HG03066 (cell line): ENCODE measurements around the gene RABL3.
"Not testable (repeated sequence)": the region's sequence is repeated elsewhere in the genome, so short reads cannot be mapped to it uniquely, and the experiment has no call there.

Experiments used
- ATAC-seq: cut with Tn5 transposase; IDR thresholded peaks from one replicate; pipeline ENCODE4 v1.9.1; 2021; ENCODE audit warnings: low read depth; ENCODE audit not compliant: unreplicated experiment

RABL3 gene

GRCh38 chr3:120684896-120685295 lies 57.4 kb downstream of the RABL3 start:
- no peak for ATAC-seq

- no peak for ATAC-seq
Observed at GRCh38 chr3:120683671-120684301, 58.5 kb downstream of the RABL3 start.

GRCh38 chr3:120683213-120683612 lies 59.1 kb downstream of the RABL3 start:
- no peak for ATAC-seq

- ATAC-seq = no peak
Observed at GRCh38 chr3:120682095-120682681, 60.1 kb downstream of the RABL3 start, which contains the start of gene HGD. TSS of gene HGD (minus strand) at chr3:120682239. CDS start at chr3:120682111, 128 bp downstream.

- ATAC-seq = no peak
Observed at GRCh38 chr3:120681506-120682038, 60.7 kb downstream of the RABL3 start.

GRCh38 chr3:120681018-120681417 lies 61.3 kb downstream of the RABL3 start:
- ATAC-seq = no peak

- ATAC-seq = no peak
Observed at GRCh38 chr3:120680193-120680894, 62.0 kb downstream of the RABL3 start.

- no peak for ATAC-seq
Observed at GRCh38 chr3:120678984-120679383, 63.3 kb downstream of the RABL3 start.

- ATAC-seq = peak; percentile 87
Observed at GRCh38 chr3:120678331-120678947, 63.9 kb downstream of the RABL3 start.

- ATAC-seq = not testable (repeated sequence)
Observed at GRCh38 chr3:120677193-120677592, 65.1 kb downstream of the RABL3 start.

GRCh38 chr3:120673116-120673515 lies 69.2 kb downstream of the RABL3 start:
- no peak for ATAC-seq

- no peak for ATAC-seq
Observed at GRCh38 chr3:120670576-120670975, 71.7 kb downstream of the RABL3 start.

GRCh38 chr3:120664926-120665325 lies 77.4 kb downstream of the RABL3 start:
- no peak for ATAC-seq

- ATAC-seq = no peak
Observed at GRCh38 chr3:120661945-120662344, 80.4 kb downstream of the RABL3 start.

- no peak for ATAC-seq
Observed at GRCh38 chr3:120661106-120661905, 81.0 kb downstream of the RABL3 start.

GRCh38 chr3:120659834-120660233 lies 82.5 kb downstream of the RABL3 start:
- no peak for ATAC-seq

- no peak for ATAC-seq
Observed at GRCh38 chr3:120659285-120659684, 83.0 kb downstream of the RABL3 start.

- no peak for ATAC-seq
Observed at GRCh38 chr3:120652896-120653545, 89.3 kb downstream of the RABL3 start.

- ATAC-seq = no peak
Observed at GRCh38 chr3:120652281-120652680, 90.0 kb downstream of the RABL3 start.

GRCh38 chr3:120650311-120650710 lies 92.0 kb downstream of the RABL3 start:
- no peak for ATAC-seq
